ENCODE results near the gene MXD3. TPM values are rescaled to one million over a fixed set of nuclear protein-coding genes. Genes with fewer than 3 reads are reported as not detected.

The MXD3 gene
- total and polyA plus RNA-seq, 2 donors (not counting 1 experiment from before 2014, with no cell fraction given) = 1.8 to 6.6 TPM

GRCh38 chr5:177316005-177316404 lies 4.3 kb upstream of the MXD3 start:
- TF ChIP-seq EZH2 (IDR thresholded peaks at IDR 0.05; ENCODE audit: low read length, missing control alignments) (no peak), CTCF (conservative IDR thresholded peaks at IDR 0.05 in 1 of 2, IDR thresholded peaks at IDR 0.05 in 1 of 2; ENCODE audit: low read depth in 1 of 2, low read length in 2 of 2) (no peak)
- Histone ChIP-seq H3K36me3 (ENCODE audit: control insufficient read depth, insufficient read depth, low read length) (no peaks in the 10 kb centered on the region), H4K20me1 (ENCODE audit: control insufficient read depth, extremely low read depth, insufficient read depth, low read length) (no peaks in the 10 kb centered on the region)

DNA sequence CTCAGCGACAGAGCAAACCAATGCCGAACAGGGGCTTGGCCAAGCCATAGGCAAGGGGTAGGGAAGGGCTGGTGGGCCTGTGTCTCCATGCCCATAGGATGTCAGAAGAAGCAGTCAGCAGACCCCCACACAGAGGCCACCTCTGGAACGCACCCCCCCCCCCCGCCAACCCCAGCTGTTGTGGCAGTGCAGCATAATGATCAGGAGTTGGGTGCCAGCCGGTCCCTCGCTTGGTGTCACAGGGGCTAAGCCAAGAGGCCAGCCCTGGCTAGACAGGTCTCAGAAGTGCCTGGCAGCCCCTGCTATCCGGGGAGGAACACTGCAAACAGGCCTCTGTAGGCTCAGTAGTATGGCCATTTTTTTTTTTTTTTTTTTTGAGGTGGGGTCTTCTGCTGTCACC lies 3.7 kb upstream of the MXD3 start:
- H3K4me3 ChIP-seq (replicated peaks in 1 of 4; ENCODE audit: control extremely low read depth in 1 of 4, insufficient read depth in 1 of 4, low read depth in 3 of 4, low read length in 4 of 4) = no peak overlapping the region
- no peaks in the 10 kb centered on the region for H3K27me3 ChIP-seq (ENCODE audit: control insufficient read depth, insufficient read depth, low read length)
- H3K27ac ChIP-seq (ENCODE audit: insufficient read depth, low read length) = no peak overlapping the region
- peaks cover 10% of the 10 kb centered on the region for H3K79me2 ChIP-seq (ENCODE audit: control insufficient read depth, insufficient read depth, low read length)
- TF ChIP-seq CTCF (conservative IDR thresholded peaks at IDR 0.05 in 1 of 2, IDR thresholded peaks at IDR 0.05 in 1 of 2; ENCODE audit: low read depth in 1 of 2, low read length in 2 of 2) (no peak), EZH2 (IDR thresholded peaks at IDR 0.05; ENCODE audit: low read length, missing control alignments) (no peak)
- no peaks in the 10 kb centered on the region for H3K9me3 ChIP-seq (ENCODE audit: control insufficient read depth, insufficient read depth, low read depth, low read length)
- H2AFZ ChIP-seq (ENCODE audit: low read length) = no peak overlapping the region
- peaks cover 11% of the 10 kb centered on the region for H3K4me1 ChIP-seq (ENCODE audit: control insufficient read depth, extremely low read depth, insufficient read depth, low read length)
- H3K36me3 ChIP-seq (ENCODE audit: control insufficient read depth, insufficient read depth, low read length) = no peaks in the 10 kb centered on the region
- H3K9ac ChIP-seq (ENCODE audit: insufficient read depth, low read length) = no peak overlapping the region
- no peaks in the 10 kb centered on the region for H4K20me1 ChIP-seq (ENCODE audit: control insufficient read depth, extremely low read depth, insufficient read depth, low read length)
- H3K4me2 ChIP-seq (ENCODE audit: extremely low read depth, insufficient read depth, low read length) = no peak overlapping the region
- no peak for DNase-seq (ENCODE audit: low read depth in 2 of 2)

More at GRCh38 chr5:177316005-177316404, 4.3 kb upstream of the MXD3 start:
- Histone ChIP-seq H2AFZ (ENCODE audit: low read length) (no peak overlapping the region), H3K4me2 (ENCODE audit: extremely low read depth, insufficient read depth, low read length) (no peak overlapping the region), H3K4me1 (ENCODE audit: control insufficient read depth, extremely low read depth, insufficient read depth, low read length) (peaks cover 6% of the 10 kb centered on the region), H3K27ac (ENCODE audit: insufficient read depth, low read length) (no peak overlapping the region), H3K9ac (ENCODE audit: insufficient read depth, low read length) (no peak overlapping the region), H3K79me2 (ENCODE audit: control insufficient read depth, insufficient read depth, low read length) (peaks cover 4% of the 10 kb centered on the region), H3K9me3 (ENCODE audit: control insufficient read depth, insufficient read depth, low read depth, low read length) (no peaks in the 10 kb centered on the region), H3K27me3 (ENCODE audit: control insufficient read depth, insufficient read depth, low read length) (no peaks in the 10 kb centered on the region), H3K4me3 (replicated peaks in 1 of 4; ENCODE audit: control extremely low read depth in 1 of 4, insufficient read depth in 1 of 4, low read depth in 3 of 4, low read length in 4 of 4) (no peak overlapping the region)
- DNase-seq (ENCODE audit: low read depth in 2 of 2) = no peak

DNA sequence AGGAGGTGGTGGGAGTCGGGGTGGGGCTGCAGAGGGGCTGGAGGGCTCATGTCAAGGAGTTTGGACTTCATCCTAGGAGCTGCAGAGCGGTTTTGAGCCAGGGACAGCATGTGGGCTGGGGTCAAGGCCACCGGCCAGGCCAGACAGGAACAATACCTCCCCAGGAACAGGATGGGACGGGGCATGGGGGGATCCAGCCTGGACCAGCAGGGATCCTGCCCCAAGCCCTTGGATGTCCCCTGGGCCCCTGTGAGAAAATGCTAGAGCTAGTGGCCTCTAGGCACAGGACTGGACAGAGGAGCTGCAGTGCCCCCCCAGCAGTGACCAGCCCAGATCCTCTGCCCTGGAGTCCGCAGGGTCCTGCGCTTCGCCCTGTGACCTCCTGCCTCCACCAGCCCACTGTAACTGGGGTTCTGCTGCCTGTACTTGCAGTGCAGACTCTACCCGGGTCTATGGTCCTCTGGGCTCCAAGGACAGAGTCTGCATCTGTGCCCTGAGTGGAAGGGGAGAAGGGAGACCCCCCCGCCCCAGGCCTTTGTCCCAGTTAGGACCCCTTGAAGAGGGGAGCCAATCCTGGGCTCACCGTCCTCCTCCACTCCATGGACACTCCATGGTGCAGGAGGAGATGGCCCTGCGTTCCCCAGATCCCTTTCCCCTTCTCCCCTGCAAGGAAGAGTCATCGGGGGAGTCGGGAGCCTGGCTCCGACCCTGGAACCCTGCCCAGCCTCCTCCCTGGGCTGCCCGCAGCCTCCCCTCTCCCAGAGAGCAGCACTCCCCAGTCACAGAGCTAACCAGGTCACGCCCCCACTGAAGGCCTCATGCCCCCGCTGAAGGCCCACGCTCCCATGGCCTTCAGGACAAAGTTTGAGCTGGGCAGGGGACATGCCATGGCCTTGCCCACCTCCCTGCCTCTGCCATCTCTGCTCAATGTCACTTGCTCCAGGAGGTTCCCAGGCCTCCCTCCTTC lies 3.0 kb upstream of the MXD3 start:
- Histone ChIP-seq H3K27me3 (ENCODE audit: control insufficient read depth, insufficient read depth, low read length) (no peaks in the 10 kb centered on the region), H3K9me3 (ENCODE audit: control insufficient read depth, insufficient read depth, low read depth, low read length) (no peaks in the 10 kb centered on the region), H3K4me3 (replicated peaks in 1 of 4; ENCODE audit: control extremely low read depth in 1 of 4, insufficient read depth in 1 of 4, low read depth in 3 of 4, low read length in 4 of 4) (no peak overlapping the region), H3K4me2 (ENCODE audit: extremely low read depth, insufficient read depth, low read length) (no peak overlapping the region), H3K36me3 (ENCODE audit: control insufficient read depth, insufficient read depth, low read length) (no peaks in the 10 kb centered on the region), H2AFZ (ENCODE audit: low read length) (no peak overlapping the region), H3K4me1 (ENCODE audit: control insufficient read depth, extremely low read depth, insufficient read depth, low read length) (peaks cover 14% of the 10 kb centered on the region), H3K27ac (ENCODE audit: insufficient read depth, low read length) (no peak overlapping the region), H3K9ac (ENCODE audit: insufficient read depth, low read length) (no peak overlapping the region), H4K20me1 (ENCODE audit: control insufficient read depth, extremely low read depth, insufficient read depth, low read length) (no peaks in the 10 kb centered on the region), H3K79me2 (ENCODE audit: control insufficient read depth, insufficient read depth, low read length) (peaks cover 14% of the 10 kb centered on the region)
- DNase-seq (ENCODE audit: low read depth in 2 of 2) = no peak
- TF ChIP-seq CTCF (conservative IDR thresholded peaks at IDR 0.05 in 1 of 2, IDR thresholded peaks at IDR 0.05 in 1 of 2; ENCODE audit: low read depth in 1 of 2, low read length in 2 of 2) (no peak), EZH2 (IDR thresholded peaks at IDR 0.05; ENCODE audit: low read length, missing control alignments) (no peak)
